ENCODE measurements around the gene TRIM66. TPM values are rescaled to one million over a fixed set of nuclear protein-coding genes. Genes with fewer than 3 reads are reported as not detected.

TRIM66 gene
- total and polyA plus RNA-seq, 3 donors from 2014 or later = 37.4 to 49.6 (median 49.2) TPM

GRCh38 chr11:8640267-8640906 is 42.1 kb downstream of the TRIM66 start:
- H3K4me3 ChIP-seq = no peak overlapping the region
- H3K4me1 ChIP-seq = no peaks in the 10 kb centered on the region
- DNase-seq = no peak
- TF ChIP-seq POLR2A (IDR thresholded peaks at IDR 0.05) = no peak
- TF ChIP-seq, protein P1, sequence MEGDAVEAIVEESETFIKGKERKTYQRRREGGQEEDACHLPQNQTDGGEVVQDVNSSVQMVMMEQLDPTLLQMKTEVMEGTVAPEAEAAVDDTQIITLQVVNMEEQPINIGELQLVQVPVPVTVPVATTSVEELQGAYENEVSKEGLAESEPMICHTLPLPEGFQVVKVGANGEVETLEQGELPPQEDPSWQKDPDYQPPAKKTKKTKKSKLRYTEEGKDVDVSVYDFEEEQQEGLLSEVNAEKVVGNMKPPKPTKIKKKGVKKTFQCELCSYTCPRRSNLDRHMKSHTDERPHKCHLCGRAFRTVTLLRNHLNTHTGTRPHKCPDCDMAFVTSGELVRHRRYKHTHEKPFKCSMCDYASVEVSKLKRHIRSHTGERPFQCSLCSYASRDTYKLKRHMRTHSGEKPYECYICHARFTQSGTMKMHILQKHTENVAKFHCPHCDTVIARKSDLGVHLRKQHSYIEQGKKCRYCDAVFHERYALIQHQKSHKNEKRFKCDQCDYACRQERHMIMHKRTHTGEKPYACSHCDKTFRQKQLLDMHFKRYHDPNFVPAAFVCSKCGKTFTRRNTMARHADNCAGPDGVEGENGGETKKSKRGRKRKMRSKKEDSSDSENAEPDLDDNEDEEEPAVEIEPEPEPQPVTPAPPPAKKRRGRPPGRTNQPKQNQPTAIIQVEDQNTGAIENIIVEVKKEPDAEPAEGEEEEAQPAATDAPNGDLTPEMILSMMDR (IDR thresholded peaks at IDR 0.05) = no peak
- H3K36me3 ChIP-seq (ENCODE audit: low read depth, missing control alignments) = no peaks in the 10 kb centered on the region
- no peaks in the 10 kb centered on the region for H3K9me3 ChIP-seq
- intact Hi-C loops (cut with DNase I; ENCODE audit: low total_unique reads) = no loop called here
- no peaks in the 10 kb centered on the region for H3K27me3 ChIP-seq
- 65% methylated on average over 5 of the region's 5 CpGs for WGBS, 2 donors
- no peak overlapping the region for H3K27ac ChIP-seq

- Histone ChIP-seq H3K9me3 (no peaks in the 10 kb centered on the region), H3K4me1 (no peaks in the 10 kb centered on the region), H3K4me3 (no peak overlapping the region), H3K27me3 (no peaks in the 10 kb centered on the region), H3K36me3 (ENCODE audit: low read depth, missing control alignments) (no peaks in the 10 kb centered on the region), H3K27ac (no peak overlapping the region)
- no peak for DNase-seq
- TF ChIP-seq, protein P1 (IDR thresholded peaks at IDR 0.05) = no peak
- TF ChIP-seq POLR2A (IDR thresholded peaks at IDR 0.05) = no peak
- intact Hi-C loops (cut with DNase I; ENCODE audit: low total_unique reads) = no loop called here
- WGBS, 2 donors = 61 to 86% methylated on average over 3 of the region's 3 CpGs
These were observed 42.8 kb downstream of the TRIM66 start for GRCh38 chr11:8639655-8640054.

- no peaks in the 10 kb centered on the region for H3K4me1 ChIP-seq
- H3K27me3 ChIP-seq = no peaks in the 10 kb centered on the region
- H3K36me3 ChIP-seq (ENCODE audit: low read depth, missing control alignments) = no peaks in the 10 kb centered on the region
- DNase-seq = no peak
- H3K4me3 ChIP-seq = no peak overlapping the region
- intact Hi-C loops (cut with DNase I; ENCODE audit: low total_unique reads) = no loop called here
- 85 to 90% methylated on average over 5 of the region's 5 CpGs for WGBS, 2 donors
- H3K9me3 ChIP-seq = no peaks in the 10 kb centered on the region
- no peak overlapping the region for H3K27ac ChIP-seq
- no peak for TF ChIP-seq POLR2A (IDR thresholded peaks at IDR 0.05)
- TF ChIP-seq, protein P1 (IDR thresholded peaks at IDR 0.05) = no peak
These were observed 44.2 kb downstream of the TRIM66 start for GRCh38 chr11:8638300-8638699.

GRCh38 chr11:8636127-8636526 is 46.3 kb downstream of the TRIM66 start:
- no peak for TF ChIP-seq POLR2A (IDR thresholded peaks at IDR 0.05)
- TF ChIP-seq, protein P1 (IDR thresholded peaks at IDR 0.05) = no peak
- intact Hi-C loops (cut with DNase I; ENCODE audit: low total_unique reads) = no loop called here
- Histone ChIP-seq H3K9me3 (no peaks in the 10 kb centered on the region), H3K4me1 (no peaks in the 10 kb centered on the region), H3K27me3 (no peaks in the 10 kb centered on the region), H3K27ac (no peak overlapping the region), H3K36me3 (ENCODE audit: low read depth, missing control alignments) (no peaks in the 10 kb centered on the region), H3K4me3 (no peak overlapping the region)
- no peak for DNase-seq
- WGBS, 2 donors = 92 to 100% methylated on average over 2 of the region's 2 CpGs

DNA sequence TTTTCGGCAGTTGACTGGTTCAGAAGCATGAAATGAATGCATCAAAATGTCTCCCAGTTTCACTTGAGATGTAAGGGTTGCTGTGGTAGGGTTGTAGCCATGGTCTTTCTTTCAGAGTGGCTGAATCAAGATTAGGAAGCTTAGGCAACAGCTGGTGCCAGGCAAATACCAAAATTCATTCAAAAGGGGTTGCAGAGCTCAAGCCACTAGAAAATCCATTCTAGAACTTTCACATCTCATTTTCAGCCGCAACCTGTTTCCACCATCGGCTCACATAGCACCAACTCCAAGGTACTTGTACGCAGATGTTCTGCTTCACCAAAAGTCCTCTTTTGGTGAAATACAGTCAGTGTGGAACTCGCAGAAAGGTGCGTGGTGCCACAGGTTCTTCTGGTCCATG is 48.0 kb downstream of the TRIM66 start:
- no peaks in the 10 kb centered on the region for H3K36me3 ChIP-seq (ENCODE audit: low read depth, missing control alignments)
- TF ChIP-seq, protein P1 (IDR thresholded peaks at IDR 0.05) = no peak
- TF ChIP-seq POLR2A (IDR thresholded peaks at IDR 0.05) = no peak
- WGBS, 2 donors = 85 to 95% methylated on average over 6 of the region's 6 CpGs

More for the DNA sequence above, 48.0 kb downstream of the TRIM66 start:
- Histone ChIP-seq H3K4me1 (no peaks in the 10 kb centered on the region), H3K4me3 (no peak overlapping the region), H3K9me3 (no peaks in the 10 kb centered on the region), H3K27me3 (no peaks in the 10 kb centered on the region), H3K27ac (no peak overlapping the region)
- intact Hi-C loops (cut with DNase I; ENCODE audit: low total_unique reads) = no loop called here
- DNase-seq = no peak
